HG02588 (cell line): Measurements from ENCODE around the gene AP1S3.
"Not testable (repeated sequence)": the region's sequence is repeated elsewhere in the genome, so short reads cannot be mapped to it uniquely, and the experiment has no call there.

ENCODE experiments used
- ATAC-seq: cut with Tn5 transposase; IDR thresholded peaks from one replicate; pipeline ENCODE4 v1.9.1; 2021; ENCODE audit warnings: mild to moderate bottlenecking, moderate library complexity; ENCODE audit not compliant: unreplicated experiment

Gene AP1S3

DNA sequence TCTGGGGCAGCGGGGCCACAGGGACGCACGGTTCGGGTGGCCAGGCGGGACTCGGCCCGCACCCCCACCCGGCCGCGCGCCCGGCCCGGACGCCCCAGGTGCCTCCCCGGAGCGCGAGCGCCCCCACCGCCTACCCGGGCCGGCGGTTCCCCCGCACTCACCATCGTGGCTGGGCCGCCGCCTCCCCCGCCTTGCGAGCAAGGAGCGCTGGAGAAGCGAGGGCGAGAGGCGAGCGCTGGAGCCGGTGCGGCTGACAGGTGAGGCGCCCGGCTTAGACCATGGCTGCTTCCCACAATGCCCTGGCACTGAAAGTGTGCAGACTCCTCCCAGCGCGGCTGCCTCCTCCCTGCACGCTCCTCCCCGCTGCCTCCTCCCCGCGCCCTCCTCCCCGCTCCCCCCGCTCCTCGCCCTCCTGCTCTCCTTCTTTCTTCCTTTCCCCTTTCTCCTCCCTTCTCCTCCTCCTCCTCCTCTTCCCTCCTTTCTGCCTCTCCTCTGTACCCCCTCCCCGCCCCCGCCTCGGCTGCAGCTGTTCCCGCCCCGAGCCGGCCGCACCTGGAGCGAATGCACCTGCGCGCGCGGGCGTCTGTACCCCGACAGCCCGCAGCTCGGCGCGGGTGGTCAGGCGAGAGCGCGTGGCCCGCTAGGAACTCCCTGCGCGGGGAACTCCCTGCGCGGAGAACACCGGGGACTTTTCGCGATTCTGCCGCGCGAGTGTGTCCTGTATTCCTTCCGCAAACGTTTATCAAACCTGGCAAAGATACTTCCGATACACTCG, at the start of gene AP1S3:
Gene AP1S3, minus strand, starts transcription at position 296 of the 775 bp plus-strand sequence. Its CDS starts 132 bp downstream, at position 164.
- ATAC-seq: peak; percentile 68

DNA sequence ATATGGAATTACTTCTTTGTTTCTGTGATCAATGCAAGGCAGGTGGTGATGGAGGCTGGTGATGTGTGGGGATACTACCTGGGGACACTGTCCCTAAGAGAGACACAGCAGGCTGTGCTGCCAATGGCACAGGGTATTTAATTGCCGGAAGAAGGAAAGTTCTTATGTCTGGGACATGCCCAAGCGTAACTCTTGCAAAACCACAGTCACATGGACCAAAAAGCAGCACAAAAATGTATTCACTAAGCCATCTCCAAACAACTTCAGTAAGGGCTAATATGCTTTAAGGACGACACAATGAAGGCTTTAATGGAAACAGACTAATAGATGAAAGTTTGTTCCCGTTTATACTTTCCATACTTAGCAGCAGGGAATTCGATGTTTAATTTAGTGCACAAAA, 49.7 kb upstream of the AP1S3 start:
- ATAC-seq: no peak

- no peak for ATAC-seq
Observed at GRCh38 chr2:223886726-223887125, 49.3 kb upstream of the AP1S3 start.

GRCh38 chr2:223884399-223884798, 47.0 kb upstream of the AP1S3 start:
- ATAC-seq: peak; percentile 89

DNA sequence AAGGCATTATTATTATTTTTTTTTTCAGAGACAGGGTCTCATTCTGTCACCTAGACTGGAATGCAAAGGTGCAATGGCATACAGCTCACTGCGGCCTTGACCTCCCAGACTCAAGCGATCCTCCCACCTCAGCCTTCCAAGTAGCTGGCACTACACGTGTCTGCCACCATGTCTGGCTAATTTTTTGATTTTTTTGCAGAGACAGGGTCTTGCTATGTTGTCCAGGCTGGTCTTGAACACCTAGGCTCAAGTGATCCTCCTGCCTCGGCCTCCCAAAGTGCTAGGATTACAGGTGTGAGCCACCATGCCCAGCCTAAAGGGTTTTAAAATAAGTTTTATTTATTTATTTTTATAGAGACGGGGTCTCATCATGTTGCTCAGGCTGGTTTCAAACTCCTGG, 45.3 kb upstream of the AP1S3 start:
- ATAC-seq: no peak

GRCh38 chr2:223880796-223881195, 43.4 kb upstream of the AP1S3 start:
- no peak for ATAC-seq

DNA sequence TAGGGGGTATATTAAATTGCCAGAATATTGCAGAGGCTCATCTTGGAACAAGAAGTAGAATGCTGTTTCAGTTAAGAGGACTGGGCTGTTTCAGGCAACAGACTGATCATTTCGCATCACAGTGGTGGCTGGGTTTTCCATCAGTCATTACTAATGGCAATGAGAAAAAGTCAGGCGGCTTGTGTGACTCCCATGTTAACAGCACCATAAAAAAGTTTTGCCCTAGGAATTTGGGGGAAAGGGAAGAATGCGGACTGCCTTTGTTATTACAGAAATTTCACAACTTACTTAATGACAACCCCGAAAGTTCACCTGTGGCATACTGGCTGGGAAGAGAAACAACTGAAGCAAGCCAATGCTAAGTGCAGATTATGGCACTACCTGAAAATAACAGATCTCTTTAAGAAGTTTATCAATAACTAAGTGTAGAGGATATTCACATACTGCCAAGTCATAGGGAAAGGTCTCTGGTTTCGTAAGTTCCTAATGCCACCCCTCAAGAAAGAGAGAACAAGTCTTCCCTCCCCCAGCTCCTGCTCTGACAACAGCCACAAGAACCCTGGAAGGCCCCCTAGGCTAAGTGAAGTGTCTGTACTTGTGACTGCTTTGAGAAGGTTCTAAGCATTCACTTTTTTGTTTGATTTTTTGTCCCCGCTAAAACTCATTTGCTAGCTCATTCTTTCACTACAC, 40.5 kb upstream of the AP1S3 start:
- ATAC-seq: peak; percentile 70

- no peak for ATAC-seq
Observed at GRCh38 chr2:223873672-223874071, 36.3 kb upstream of the AP1S3 start.

DNA sequence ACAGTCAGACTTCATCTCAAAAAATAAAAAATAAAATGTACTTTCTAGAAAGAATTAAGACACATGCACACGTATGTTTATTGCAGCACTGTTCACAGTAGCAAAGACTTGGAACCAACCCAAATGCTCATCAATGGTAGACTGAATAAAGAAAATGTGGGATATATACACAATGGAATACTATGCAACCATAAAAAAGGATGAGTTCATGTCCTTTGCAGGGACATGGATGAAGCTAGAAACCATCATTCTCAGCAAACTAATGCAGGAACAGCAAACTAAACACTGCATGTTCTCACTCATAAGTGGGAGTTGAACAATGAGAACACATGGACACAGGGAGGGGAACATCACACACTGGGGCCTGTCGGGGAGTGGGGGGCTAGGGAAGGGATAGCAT, 35.4 kb upstream of the AP1S3 start:
- not testable (repeated sequence) for ATAC-seq

GRCh38 chr2:223871661-223872060, 34.3 kb upstream of the AP1S3 start:
- not testable (repeated sequence) for ATAC-seq

GRCh38 chr2:223870840-223871611, 33.6 kb upstream of the AP1S3 start:
- no peak for ATAC-seq

GRCh38 chr2:223868005-223868404, 30.6 kb upstream of the AP1S3 start:
- no peak for ATAC-seq

GRCh38 chr2:223865907-223866508, 28.6 kb upstream of the AP1S3 start:
- ATAC-seq: no peak

DNA sequence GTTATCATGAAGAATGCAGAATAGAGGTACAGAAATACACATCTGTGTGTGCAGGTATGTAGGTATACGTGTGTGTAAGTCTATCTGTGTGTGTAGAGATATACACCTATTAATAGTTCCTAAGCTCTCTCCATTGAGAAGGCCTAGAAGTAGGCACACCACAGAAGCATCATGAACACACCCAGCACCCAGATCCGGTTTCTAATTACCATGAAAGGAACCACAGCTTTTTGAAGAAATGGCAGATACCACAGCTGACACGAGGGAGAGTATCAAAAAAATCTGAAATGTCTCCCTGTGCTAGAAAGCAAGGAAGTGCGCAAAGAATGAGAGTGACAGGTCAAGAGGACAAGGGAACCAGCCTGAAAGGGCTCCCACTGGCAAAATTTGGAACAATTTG, 27.7 kb upstream of the AP1S3 start:
- no peak for ATAC-seq

DNA sequence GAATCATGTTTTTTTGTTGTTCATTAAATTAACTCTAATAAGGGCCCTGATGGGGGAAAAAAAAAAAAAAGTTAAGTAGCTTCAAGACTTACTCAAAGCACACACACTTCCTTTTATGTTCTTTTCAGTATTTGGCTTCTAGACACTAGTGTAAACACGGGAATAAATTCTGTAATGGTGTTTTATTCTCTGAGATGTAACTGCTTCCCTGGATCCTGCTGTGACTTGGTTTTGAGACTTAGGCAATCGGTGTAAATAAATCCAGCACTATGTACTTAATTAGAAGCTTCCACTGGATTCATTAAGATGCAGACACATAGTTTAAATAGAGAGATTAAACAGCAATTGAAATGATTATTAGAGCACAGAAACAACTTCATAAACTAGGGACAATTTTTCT, 26.1 kb upstream of the AP1S3 start:
- no peak for ATAC-seq

- ATAC-seq: no peak
Observed at GRCh38 chr2:223860809-223861738, 23.7 kb upstream of the AP1S3 start.

- ATAC-seq: no peak
Observed at GRCh38 chr2:223859070-223859469, 21.7 kb upstream of the AP1S3 start.

DNA sequence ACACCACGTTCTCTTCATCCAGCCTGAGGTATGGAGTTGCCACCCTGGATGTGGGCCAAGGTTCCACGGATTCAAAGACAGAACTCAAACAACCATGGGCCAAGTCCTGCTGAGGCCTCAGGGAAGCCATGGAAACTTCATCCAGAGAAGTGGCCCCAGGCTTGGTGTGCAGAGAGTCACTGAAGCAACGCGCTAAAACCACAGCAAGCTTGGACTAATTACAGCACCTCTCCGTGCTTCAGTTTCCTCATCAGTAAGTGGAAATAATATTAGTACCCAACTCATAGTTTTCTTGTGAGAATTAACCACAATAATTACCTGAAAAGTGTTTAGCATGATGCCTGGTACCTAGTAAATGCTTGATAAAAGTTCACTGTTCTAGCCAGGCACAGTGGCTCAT, 19.2 kb upstream of the AP1S3 start:
- no peak for ATAC-seq

GRCh38 chr2:223856021-223856420, 18.6 kb upstream of the AP1S3 start:
- ATAC-seq: no peak

- no peak for ATAC-seq
Observed at GRCh38 chr2:223855426-223855825, 18.0 kb upstream of the AP1S3 start.
